Stomach (tissue), 9 donors: ENCODE measurements around the gene EFNA3. TPM values are rescaled to one million over a fixed set of nuclear protein-coding genes. Genes with fewer than 3 reads are reported as not detected.

ENCODE experiments used
- DNase-seq, 2 donors: peaks; one replicate each; pipeline versions ENCODE4 v3.0.0 to v3.0.0-alpha.2; 2013 to 2019
- H3K27ac ChIP-seq, 5 donors: fragments of 200-600 bp in 4 of 5; sonication (generic) in 4 of 5; one replicate each; pipeline ENCODE4 v1.5.1; 2013 to 2019; ENCODE audit warnings: mild to moderate bottlenecking in 1 of 5, moderate library complexity in 1 of 5
- H3K27me3 ChIP-seq, 3 donors: fragments of 200-600 bp; sonication (generic); one replicate each; pipeline ENCODE4 v1.5.1; 2017 to 2019; ENCODE audit warnings: mixed run types in 1 of 3
- H3K36me3 ChIP-seq, 4 donors: fragments of 200-600 bp; sonication (generic); 1 replicate in 3 of 4; 2 replicates in 1 of 4; pipeline ENCODE4 v1.5.1; 2016 to 2019
- H3K4me1 ChIP-seq, 4 donors: fragments of 200-600 bp; sonication (generic); one replicate each; pipeline ENCODE4 v1.5.1; 2016 to 2019
- H3K4me3 ChIP-seq, 4 donors: fragments of 200-600 bp; sonication (generic) in 3 of 4; one replicate each; pipeline ENCODE4 v1.5.1; 2016 to 2019; ENCODE audit warnings: mild to moderate bottlenecking in 1 of 4
- H3K9me3 ChIP-seq, 4 donors: fragments of 200-600 bp; sonication (generic); one replicate each; pipeline ENCODE4 v1.5.1; 2016 to 2019
- EP300 ChIP-seq: sonication (generic); formaldehyde crosslinking; IDR thresholded peaks from one replicate; pipeline ENCODE4 v1.6.1; 2017; ENCODE audit warnings: antibody characterized with exemption
- POLR2A ChIP-seq, 4 donors: fragments of 450-650 bp; IDR thresholded peaks; one replicate each; pipeline ENCODE4 v1.6.1; 2016; ENCODE audit warnings: antibody characterized with exemption in 4 of 4, control low read depth in 2 of 4, mild to moderate bottlenecking in 1 of 4, moderate library complexity in 1 of 4
- POLR2AphosphoS5 ChIP-seq, 3 donors: sonication (generic); formaldehyde crosslinking; IDR thresholded peaks; one replicate each; pipeline ENCODE4 v1.6.1; 2016; ENCODE audit warnings: antibody characterized with exemption in 3 of 3
- WGBS, 5 donors: extraction: QIAGEN DNeasy Blood & Tissue Kit in 3 of 5; methylation state at CpG; one replicate each; pipeline versions ENCODE4 v1.1.5 to v1.1.7; 2013 to 2018; 5-methylcytosine and 5-hydroxymethylcytosine counted together
- intact Hi-C: fragments of 100-400 bp; cut with DNase I; formaldehyde crosslinking; loops from one replicate; pipeline ENCODE4 v1.15.1; 2023; ENCODE audit warnings: low total_unique reads
- polyA plus RNA-seq, 3 donors: library from polyadenylated mRNA; stranded (reverse); fragments of 200-250 nt; gene quantifications; one replicate each; pipeline ENCODE4 v1.2.3, GENCODE V29; 2013
- total RNA-seq, 5 donors: library from RNA; depleted of rRNA; stranded (reverse); fragments of >200 nt; gene quantifications; one replicate each; pipeline versions ENCODE4 v1.1.0 to v1.2.3, GENCODE V29; 2014 to 2016
- TF ChIP-seq, protein P1 (sequence below), 7 experiments: fragments of 450-650 bp in 4 of 7; fragments of 200-600 bp in 3 of 7; sonication (generic) in 3 of 7; IDR thresholded peaks; one replicate each; pipeline ENCODE4 v1.5.1; 2016 to 2019; ENCODE audit warnings: antibody characterized with exemption in 7 of 7, control low read depth in 2 of 7, mild to moderate bottlenecking in 1 of 7
- donor health status: healthy with polysubstance abuse.
- donor health status: Bipolar disorder and iron deficiency.
- donor health status: healthy.

The EFNA3 gene
- total and polyA plus RNA-seq, 8 donors, result 0.76 to 4.9 (median 1.5) TPM; not detected in 5

DNA sequence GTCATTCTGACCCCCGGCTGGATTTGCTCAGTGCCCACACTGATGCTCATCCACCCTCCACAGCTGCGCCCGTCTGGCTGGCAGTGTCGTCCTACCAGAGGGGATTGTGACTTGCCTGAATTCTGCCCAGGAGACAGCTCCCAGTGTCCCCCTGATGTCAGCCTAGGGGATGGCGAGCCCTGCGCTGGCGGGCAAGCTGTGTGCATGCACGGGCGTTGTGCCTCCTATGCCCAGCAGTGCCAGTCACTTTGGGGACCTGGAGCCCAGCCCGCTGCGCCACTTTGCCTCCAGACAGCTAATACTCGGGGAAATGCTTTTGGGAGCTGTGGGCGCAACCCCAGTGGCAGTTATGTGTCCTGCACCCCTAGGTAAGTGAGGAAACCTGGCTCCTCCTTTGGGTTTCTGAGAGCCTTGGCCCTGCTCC, 20.8 kb upstream of the EFNA3 start:
- Histone ChIP-seq H3K36me3 (peaks cover 39 to 87% (median 76%) of the 10 kb centered on the region in 4 donors), H3K9me3 (no peaks in the 10 kb centered on the region), H3K4me1 (peaks cover 20 to 31% (median 24%) of the 10 kb centered on the region in 4 donors), H3K27me3 (peaks cover 0 to 4% (median 0%) of the 10 kb centered on the region in 3 donors), H3K4me3 (no peak overlapping the region), H3K27ac (no peak overlapping the region)
- no peak for DNase-seq
- intact Hi-C loops, result no loop called here
- 91 to 100% (median 95%) methylated on average over 1 to 13 of the region's 13 CpGs for WGBS, 5 donors
- TF ChIP-seq, protein P1, sequence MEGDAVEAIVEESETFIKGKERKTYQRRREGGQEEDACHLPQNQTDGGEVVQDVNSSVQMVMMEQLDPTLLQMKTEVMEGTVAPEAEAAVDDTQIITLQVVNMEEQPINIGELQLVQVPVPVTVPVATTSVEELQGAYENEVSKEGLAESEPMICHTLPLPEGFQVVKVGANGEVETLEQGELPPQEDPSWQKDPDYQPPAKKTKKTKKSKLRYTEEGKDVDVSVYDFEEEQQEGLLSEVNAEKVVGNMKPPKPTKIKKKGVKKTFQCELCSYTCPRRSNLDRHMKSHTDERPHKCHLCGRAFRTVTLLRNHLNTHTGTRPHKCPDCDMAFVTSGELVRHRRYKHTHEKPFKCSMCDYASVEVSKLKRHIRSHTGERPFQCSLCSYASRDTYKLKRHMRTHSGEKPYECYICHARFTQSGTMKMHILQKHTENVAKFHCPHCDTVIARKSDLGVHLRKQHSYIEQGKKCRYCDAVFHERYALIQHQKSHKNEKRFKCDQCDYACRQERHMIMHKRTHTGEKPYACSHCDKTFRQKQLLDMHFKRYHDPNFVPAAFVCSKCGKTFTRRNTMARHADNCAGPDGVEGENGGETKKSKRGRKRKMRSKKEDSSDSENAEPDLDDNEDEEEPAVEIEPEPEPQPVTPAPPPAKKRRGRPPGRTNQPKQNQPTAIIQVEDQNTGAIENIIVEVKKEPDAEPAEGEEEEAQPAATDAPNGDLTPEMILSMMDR (IDR thresholded peaks at IDR 0.05), result no peak
- TF ChIP-seq EP300 (no peak), POLR2AphosphoS5 (IDR thresholded peaks at IDR 0.05) (no peak), POLR2A (IDR thresholded peaks at IDR 0.05) (no peak)

DNA sequence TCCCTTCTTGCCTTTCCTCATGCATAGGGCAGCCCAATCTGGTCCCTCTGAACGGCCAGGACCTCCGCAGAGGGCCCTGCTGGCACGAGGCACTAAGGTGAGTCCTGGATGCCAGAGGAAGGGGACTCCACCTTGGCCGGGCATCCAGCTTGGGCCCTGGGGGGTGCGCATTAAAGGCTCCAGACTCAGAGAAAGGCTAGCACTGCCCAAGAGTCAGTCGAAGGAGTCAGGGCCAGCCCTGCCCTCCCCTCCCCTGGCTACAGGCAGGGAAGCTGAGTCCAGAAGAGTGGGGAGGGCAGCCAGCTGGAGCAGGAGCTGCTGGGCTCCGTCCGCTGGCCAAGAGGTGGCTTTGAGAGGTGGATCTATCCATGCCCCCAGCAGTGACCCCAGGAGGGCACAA, 17.9 kb upstream of the EFNA3 start:
- H3K36me3 ChIP-seq, result peaks cover 30 to 62% (median 53%) of the 10 kb centered on the region in 4 donors
- no peak for DNase-seq
- intact Hi-C loops, result no loop called here
- no peaks in the 10 kb centered on the region for H3K9me3 ChIP-seq
- WGBS, 5 donors, result 69 to 88% (median 79%) methylated on average over 7 to 8 of the region's 8 CpGs; no CpG with 5 or more reads in 1 of the 5 donors
- TF ChIP-seq EP300 (no peak), POLR2AphosphoS5 (IDR thresholded peaks at IDR 0.05) (no peak), POLR2A (IDR thresholded peaks at IDR 0.05) (no peak)
- TF ChIP-seq, protein P1 (IDR thresholded peaks at IDR 0.05), result no peak
- no peak overlapping the region for H3K27ac ChIP-seq
- no peak overlapping the region for H3K4me3 ChIP-seq
- H3K27me3 ChIP-seq, result peaks cover 0 to 4% (median 0%) of the 10 kb centered on the region in 3 donors
- H3K4me1 ChIP-seq, result peaks cover 20 to 42% (median 40%) of the 10 kb centered on the region in 4 donors

DNA sequence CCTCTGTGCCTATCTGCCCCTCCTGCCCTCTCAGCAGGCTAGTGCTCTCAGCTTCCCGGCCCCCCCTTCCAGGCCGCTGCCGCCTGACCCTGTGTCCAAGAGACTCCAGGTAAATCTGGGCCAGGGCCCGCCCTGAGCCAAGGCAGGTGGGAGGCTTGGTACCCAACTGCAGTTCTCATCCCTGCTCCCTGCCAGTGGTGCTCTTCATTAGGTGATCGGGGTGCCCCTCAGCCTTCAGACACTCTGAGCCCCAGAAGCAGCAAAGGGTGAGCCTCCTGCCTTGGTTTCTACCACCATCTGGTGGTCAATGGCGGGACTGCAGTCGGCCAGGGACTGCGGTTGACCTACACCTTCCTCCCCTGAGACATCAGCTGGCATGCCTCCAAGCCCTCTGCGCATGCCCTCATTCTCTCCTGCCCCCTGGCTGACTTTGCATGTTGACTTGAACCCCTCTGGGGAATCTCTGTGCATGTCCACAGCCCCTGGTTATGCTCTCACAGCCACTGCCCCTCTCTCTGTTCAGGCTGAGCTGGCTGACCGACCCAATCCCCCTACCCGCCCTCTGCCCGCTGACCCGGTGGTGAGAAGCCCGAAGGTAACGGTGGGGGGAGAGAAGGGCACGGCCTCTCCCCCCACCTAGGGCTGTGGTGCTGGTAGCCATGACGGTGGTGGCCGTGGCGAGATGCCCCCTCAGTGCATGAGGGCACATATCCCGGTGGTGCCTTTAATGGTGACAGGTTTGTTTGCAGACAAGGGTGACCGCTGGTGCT, 17.1 kb upstream of the EFNA3 start:
- H3K27ac ChIP-seq, result no peak overlapping the region
- peaks cover 20 to 42% (median 40%) of the 10 kb centered on the region in 4 donors for H3K4me1 ChIP-seq
- peak overlapping the region in 2 of 4 donors; percentile 79 to 91 for H3K4me3 ChIP-seq
- intact Hi-C loops, result no loop called here
- DNase-seq, result peak; percentile 91 to 94
- peaks cover 0 to 4% (median 0%) of the 10 kb centered on the region in 3 donors for H3K27me3 ChIP-seq
- no peaks in the 10 kb centered on the region for H3K9me3 ChIP-seq
- peak in 1 of 3 donors; percentile 64 for TF ChIP-seq POLR2AphosphoS5 (IDR thresholded peaks at IDR 0.05)
- TF ChIP-seq, protein P1 (IDR thresholded peaks at IDR 0.05), result peak in 5 of 7 experiments; percentile 98 to 100 (median 99)
- no peak for TF ChIP-seq POLR2A (IDR thresholded peaks at IDR 0.05)
- 27 to 39% (median 35%) methylated on average over 17 to 21 of the region's 21 CpGs for WGBS, 5 donors
- peaks cover 27 to 57% (median 45%) of the 10 kb centered on the region in 4 donors for H3K36me3 ChIP-seq

DNA sequence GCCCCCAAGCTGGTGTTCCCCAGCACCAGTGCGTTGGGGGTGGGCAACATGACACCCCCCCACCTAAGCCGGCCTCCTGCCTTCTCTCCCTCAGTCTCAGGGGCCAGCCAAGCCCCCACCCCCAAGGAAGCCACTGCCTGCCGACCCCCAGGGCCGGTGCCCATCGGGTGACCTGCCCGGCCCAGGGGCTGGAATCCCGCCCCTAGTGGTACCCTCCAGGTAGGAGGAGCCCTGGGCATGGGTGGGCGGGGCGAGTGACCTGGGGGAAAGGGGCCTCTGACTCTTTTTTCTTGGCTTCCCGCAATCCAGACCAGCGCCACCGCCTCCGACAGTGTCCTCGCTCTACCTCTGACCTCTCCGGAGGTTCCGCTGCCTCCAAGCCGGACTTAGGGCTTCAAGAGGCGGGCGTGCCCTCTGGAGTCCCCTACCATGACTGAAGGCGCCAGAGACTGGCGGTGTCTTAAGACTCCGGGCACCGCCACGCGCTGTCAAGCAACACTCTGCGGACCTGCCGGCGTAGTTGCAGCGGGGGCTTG, 16.4 kb upstream of the EFNA3 start:
- H3K27me3 ChIP-seq, result peaks cover 0 to 4% (median 0%) of the 10 kb centered on the region in 3 donors
- H3K4me3 ChIP-seq, result peak overlapping the region in 2 of 4 donors; percentile 79 to 91
- no peaks in the 10 kb centered on the region for H3K9me3 ChIP-seq
- intact Hi-C loops, result no loop called here
- WGBS, 5 donors, result 22 to 40% (median 31%) methylated on average over 5 to 29 of the region's 29 CpGs
- DNase-seq, result peak in 1 of 2 donors; percentile 52
- H3K4me1 ChIP-seq, result peaks cover 20 to 42% (median 40%) of the 10 kb centered on the region in 4 donors
- H3K36me3 ChIP-seq, result peaks cover 27 to 56% (median 42%) of the 10 kb centered on the region in 4 donors
- TF ChIP-seq POLR2AphosphoS5 (IDR thresholded peaks at IDR 0.05) (no peak), POLR2A (IDR thresholded peaks at IDR 0.05) (no peak), EP300 (no peak)
- TF ChIP-seq, protein P1 (IDR thresholded peaks at IDR 0.05), result no peak
- peak overlapping the region in 1 of 5 donors; percentile 89 for H3K27ac ChIP-seq
